Posterior cingulate gyrus (tissue), 11 donors: ENCODE data around the gene ZKSCAN2.
A peak's percentile ranks its signal among the peaks of the same experiment; 100 is the strongest.

Experiments
- DNase-seq, 10 donors: peaks; one replicate each; pipeline versions ENCODE4 v3.0.0 to v3.0.0-alpha.2; 2020 to 2021; ENCODE audit warnings: mixed read lengths in 3 of 10
- intact Hi-C: fragments of 100-400 bp; cut with DNase I; formaldehyde crosslinking; loops from one replicate; pipeline ENCODE4 v1.15.1; 2023

The ZKSCAN2 gene

DNA sequence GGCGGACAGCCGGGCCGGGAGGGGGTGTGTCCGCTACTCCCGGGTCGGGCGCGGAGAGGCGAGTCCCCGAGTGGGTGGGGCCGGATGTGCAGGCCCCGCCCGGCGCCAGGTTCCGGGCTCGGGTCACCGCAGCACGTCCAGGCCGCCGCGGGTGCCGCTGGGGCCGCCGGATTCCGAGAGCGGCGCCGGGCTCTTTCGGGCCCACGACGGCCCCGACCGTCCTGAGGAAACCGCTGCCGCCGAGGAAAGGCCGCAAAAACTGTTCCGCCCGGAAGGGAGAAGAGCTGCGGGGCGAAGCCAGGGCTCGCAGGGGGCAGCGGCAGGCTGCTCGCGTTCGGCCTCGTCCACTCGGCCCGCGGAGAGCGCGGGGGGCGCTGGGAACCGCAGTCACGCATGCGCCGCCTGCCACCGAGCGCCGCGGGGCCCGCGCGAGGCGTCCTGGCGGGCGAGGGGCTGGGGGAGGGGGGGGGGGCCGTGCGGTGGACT is at the start of gene ZKSCAN2:
ZKSCAN2 (minus strand) TSS at position 376 of the 486 bp plus-strand sequence. CDS start 718 bp downstream, outside the sequence.
- DNase-seq: peak; percentile 75 to 98 (median 84)
- intact Hi-C loops: no loop called here

GRCh38 chr16:25299792-25300590 is 42.3 kb upstream of the ZKSCAN2 start:
- no peak for DNase-seq
- intact Hi-C loops: no loop called here

DNA sequence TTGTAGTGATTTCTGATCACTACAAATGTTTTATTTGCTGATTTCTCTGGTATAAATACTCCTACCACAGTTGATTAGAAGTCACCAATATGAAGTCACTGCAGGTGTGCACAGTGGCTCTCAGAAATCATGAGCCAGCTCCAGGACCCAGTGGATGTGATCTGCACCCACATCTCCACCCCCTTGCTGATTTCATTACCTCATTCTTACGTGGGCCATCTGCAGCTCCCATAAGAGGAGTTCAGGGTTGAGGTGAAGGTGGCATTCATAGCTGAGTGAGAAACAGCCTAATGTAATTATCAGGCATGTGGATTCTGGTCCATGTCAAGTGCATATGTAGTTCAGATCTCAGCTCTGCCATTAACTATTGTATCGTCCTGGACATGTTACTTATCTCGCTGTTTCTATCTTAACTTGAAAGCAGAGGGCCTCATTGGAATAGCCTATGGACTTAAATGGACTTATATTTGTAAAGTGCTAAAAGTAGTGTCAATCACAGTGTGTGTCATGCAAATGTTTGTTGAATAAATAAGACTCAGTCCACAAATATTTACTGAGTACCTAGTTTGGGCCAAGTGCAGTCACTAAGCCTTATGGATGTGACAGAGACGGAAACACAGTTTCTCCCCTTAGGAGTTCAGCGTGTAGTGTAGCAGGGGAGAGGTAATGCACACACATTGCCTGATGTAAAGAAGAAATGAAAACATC is 40.7 kb upstream of the ZKSCAN2 start:
- intact Hi-C loops: no loop called here
- DNase-seq: no peak

GRCh38 chr16:25297151-25297787 is 39.6 kb upstream of the ZKSCAN2 start:
- intact Hi-C loops: no loop called here
- DNase-seq: no peak

DNA sequence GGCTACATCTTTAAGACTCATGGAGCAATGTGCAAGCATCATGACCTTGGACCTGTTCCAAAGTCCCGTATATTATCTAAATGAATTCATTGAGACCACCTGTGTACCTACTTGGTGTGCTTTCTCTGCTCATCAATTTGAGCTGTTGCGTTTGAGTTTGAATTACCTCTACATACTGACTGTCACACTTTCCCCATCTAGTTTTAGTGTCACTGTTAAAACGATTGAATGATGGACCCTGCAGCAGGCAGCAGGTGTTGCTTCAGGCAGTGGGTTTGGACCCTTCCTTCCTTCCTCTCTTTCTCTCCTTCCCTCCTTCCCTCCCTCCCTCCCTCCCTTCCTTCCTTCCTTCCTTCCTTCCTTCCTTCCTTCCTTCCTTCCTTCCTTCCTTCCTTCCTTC is 33.9 kb upstream of the ZKSCAN2 start:
- intact Hi-C loops: no loop called here
- DNase-seq: no peak

GRCh38 chr16:25289466-25289865 is 31.8 kb upstream of the ZKSCAN2 start:
- intact Hi-C loops: no loop called here
- no peak for DNase-seq

DNA sequence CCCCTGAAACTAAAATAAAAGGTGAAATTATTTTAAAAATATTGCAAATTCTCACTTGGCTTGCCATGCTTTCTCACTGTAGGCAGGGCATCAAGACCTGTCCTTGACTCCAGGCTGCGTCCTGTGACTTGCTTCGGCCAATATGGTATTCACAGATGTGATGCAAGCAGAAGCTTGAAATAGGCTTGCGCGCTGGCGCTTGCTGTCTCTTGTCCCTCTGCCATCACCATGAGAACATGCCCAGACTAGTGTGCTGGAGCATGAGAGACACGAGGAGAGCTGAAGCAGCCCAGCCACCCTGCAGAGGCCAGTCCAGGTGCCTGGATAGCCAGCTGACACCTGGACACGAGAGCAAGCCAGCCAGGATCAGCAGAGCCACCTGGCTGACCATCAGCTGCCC is 21.8 kb upstream of the ZKSCAN2 start:
- DNase-seq: no peak
- intact Hi-C loops: loop anchor here (10.0 kb wide), 1 partner anchor 1825 kb away; no protein-coding TSS in a partner anchor

DNA sequence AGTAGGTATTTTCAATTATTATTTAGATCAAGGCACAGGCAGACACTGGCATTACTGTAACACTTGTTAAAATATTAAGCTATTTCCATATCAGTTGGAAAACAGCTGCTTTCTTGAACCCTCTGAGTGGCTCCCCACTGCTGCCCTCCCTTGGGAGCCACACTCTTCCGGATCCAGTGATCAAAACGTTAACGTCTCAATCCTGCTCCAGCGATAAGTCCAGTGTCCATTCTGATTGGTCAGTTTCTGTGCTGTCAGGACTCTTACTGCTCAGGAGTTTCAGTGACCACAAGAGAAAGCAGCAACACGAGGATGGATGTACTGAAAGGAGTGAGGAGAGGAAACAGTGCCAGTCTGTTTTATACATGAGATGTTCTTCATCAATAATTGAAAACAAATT is 13.8 kb upstream of the ZKSCAN2 start:
- intact Hi-C loops: loop anchor here (10.0 kb wide), 1 partner anchor 1833 kb away; no protein-coding TSS in a partner anchor
- no peak for DNase-seq

DNA sequence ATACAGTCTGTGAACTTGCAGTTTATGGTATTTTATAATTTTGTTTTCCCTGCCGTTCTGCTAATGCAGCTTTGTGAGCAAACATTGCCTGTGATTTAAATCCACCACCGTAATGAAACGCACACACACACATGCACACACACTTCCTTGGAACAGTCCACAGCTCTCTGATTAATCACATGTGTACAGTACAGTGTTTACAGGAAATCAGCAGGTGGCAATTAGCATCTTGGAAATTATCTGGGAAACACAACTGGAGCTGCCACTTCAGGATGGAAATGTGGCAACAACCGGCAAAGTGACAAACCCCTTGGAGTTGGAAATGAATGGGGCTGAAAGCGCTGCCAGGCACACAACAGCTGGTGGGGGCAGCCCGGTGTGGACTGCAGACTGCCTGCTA is 12.9 kb upstream of the ZKSCAN2 start:
- no peak for DNase-seq
- intact Hi-C loops: loop anchor here (10.0 kb wide), 1 partner anchor 1834 kb away; no protein-coding TSS in a partner anchor

GRCh38 chr16:25269879-25270278 is 12.2 kb upstream of the ZKSCAN2 start:
- no peak for DNase-seq

DNA sequence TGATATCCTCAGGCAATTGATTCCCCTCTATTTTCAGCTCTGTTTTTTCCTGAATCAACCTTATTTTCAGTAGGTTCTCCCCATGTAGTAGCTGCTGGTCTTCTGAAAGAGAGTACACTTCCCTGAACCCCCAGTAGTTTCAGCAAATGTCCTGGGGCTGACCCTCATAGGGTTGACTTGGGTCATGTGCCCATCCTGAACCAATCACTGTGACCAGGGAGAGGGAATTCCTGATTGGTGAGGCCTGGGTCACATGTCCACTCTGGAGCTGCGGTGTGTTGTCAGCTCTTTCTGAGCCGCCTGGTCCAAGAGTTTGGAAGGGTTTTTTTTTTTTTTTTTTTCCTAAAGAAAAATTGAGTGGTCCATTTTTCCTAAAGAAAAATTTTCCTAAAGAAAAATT is 8.3 kb upstream of the ZKSCAN2 start:
- no peak for DNase-seq
- intact Hi-C loops: no loop called here

More at GRCh38 chr16:25269879-25270278, 12.2 kb upstream of the ZKSCAN2 start:
- intact Hi-C loops: loop anchor here (10.0 kb wide), 1 partner anchor 1835 kb away; no protein-coding TSS in a partner anchor

DNA sequence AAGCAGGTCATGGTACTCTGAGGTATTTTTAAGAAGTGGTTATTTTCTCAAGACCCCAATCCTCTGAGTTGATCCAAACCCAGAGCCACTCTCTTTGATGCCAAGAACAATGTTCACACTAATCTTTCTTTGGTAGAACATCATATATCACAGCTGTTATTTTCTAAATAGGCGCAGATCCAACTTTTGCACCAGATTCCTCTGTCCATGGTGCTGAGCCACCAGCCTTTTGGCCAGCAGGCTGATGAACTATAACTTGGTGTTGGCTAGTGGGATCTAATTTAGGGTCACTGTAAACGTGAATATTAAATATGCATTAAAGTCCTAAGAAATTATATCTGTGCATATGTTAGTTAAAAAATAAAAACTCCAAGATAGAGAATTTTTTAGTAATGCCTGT is 7.0 kb upstream of the ZKSCAN2 start:
- intact Hi-C loops: no loop called here
- DNase-seq: no peak

DNA sequence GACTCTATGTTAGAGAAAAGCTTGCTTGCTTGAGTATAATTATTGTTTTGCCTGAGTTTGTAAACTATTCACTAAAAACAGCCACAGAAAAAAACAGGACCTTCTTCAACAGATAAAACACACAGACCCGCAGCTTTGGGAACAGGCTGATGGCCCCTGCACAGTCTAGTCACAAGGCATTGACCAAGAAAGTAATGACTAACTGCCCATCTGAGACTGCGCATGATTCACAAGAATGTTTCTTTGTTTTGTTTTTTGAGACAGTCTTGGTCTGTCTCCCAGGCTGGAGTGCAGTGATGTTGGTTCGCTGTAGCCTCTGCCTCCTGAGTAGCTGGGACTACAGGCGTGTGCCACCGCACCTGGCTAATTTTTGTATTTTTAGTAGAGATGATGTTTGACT is 2.8 kb upstream of the ZKSCAN2 start:
- DNase-seq: no peak
- intact Hi-C loops: no loop called here

- DNase-seq: no peak
- intact Hi-C loops: no loop called here
Observed at GRCh38 chr16:25258861-25259179, 1.2 kb upstream of the ZKSCAN2 start.

DNA sequence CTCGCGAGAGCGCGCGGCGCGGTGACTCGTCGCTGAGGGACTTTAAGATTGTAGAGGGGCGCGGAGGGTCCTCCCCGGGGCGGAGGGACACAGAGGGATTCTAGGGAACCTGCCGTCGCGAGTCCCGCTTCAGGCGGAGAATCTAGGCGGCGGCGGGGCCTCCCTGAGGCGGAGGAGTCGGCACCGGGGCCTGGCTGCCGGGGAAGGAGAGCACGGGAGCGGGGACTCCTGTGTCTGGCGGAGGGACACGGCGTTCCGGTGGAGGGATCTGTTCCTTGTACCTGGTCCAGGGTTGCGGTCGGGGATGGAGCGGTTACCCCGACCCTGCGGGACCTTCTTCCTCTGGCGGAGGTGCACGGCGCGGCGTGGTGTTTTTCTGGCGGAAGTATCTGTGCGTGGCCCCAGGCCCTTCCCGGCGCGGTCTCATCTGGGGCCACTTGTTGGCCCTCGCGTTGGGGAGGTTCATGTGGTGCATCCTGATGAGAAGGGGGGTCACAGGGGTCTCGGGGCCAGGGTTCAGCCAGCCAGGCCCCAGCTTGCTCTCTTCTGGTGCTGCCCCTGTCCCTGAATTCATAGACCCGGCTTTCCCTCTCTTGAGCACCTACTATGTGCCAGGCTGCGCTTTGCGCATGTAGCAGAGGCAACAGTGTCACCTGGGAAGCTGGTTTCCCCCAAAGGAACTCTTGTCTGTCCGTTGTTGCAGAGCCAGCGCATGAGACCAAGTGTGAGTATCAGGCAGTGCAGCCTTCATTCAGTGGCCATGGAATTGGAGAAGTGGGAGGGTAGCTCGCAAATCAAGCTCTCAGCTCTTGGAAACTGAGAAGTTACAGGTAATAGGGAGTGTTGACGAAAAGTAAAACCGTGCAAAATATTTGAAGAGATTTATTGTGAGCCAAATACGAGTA is 563 bp upstream of the ZKSCAN2 start:
- intact Hi-C loops: no loop called here
- DNase-seq: peak in 9 of 10 donors; percentile 56 to 96 (median 71)

DNA sequence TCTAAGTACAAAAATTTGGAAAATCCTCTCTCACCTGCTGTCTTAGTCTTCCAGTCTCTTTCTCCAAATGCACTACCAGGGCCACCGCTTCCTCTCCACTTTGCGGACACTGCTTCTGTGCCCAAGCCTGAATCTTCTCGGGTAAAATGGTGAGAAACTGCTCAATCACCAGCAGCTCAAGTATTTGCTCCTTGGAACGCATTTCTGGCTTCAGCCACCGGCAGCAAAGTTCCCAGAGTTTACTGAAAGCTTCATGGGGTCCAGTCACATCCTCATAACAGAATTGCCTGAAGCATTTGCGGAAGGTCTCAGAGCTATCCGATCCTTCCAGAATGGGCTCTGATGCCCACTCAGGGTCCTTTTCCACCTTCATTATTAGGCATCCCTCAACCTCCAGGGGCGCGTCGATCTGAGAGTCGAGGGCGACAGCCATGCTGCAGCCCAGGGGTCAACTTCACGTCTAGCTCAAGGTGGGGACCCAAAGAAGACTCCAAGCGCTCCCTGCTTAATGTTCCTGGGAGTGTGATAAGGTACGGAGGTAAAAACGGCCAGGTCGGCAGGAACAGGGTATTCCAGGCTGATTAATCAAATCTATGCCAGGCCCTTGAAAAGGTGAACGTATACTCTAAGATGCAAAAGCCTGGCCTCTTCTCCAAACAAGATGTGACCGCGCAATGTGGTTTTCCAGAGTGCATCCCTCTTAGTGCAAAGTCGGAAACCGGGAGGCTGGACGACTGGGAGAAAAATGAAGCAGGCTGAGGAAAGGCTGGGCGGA is 763 bp downstream of the ZKSCAN2 start:
- no peak for DNase-seq
- intact Hi-C loops: no loop called here

- DNase-seq: no peak
- intact Hi-C loops: no loop called here
Observed at GRCh38 chr16:25253322-25253721, 4.3 kb downstream of the ZKSCAN2 start.

GRCh38 chr16:25250467-25250866 is 7.2 kb downstream of the ZKSCAN2 start:
- no peak for DNase-seq
- intact Hi-C loops: no loop called here

GRCh38 chr16:25235991-25236390 is 21.7 kb downstream of the ZKSCAN2 start:
- DNase-seq: no peak
- intact Hi-C loops: no loop called here
